ENCODE measurements around the gene UBR7.

The UBR7 gene

DNA sequence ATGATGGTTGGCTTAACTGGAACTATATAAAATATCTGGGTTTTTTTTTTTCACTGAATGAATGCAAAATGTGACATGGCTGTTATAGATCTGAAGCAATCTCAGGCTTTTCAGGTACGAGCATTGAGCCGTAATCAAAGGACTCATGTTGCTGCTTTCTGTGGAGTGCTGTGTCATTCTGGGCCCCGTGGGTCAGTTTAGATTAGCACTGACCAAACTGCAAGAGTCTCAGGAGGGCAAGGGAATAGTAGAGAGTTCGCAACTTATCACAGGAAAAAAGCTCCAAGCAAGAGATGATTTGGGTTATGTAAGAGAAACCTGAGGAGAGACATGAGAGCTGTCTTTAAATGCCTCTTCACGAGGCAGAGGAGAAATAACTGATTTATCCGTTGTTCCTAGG lies 59.1 kb downstream of the UBR7 start:
- no peak for DNase-seq

DNA sequence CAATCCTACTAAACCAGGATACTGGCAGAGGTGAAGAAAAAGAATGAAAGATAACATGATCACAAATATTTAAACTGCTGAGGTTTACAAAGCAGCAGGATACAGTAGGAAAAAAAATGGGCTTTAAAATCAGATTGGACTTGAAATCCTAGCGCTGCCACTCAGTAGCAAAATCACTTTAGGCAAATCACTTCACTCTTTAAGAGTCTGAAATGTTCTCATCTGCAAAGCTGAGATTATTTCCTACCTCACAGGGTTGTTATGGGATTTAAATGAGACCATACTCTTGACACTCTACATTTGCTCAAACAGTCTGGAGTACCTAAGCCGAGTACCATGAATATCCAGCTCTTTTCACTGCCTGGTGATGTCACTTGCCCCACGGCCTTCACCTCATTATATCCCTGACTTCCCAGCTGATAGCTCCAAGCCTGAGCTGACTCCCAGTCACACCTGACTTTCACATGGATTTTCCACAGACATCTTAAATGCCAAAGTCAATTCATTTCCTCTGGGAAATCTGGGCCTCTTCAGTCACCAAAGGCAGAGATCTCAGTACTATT lies 60.2 kb downstream of the UBR7 start:
- no peak for DNase-seq

DNA sequence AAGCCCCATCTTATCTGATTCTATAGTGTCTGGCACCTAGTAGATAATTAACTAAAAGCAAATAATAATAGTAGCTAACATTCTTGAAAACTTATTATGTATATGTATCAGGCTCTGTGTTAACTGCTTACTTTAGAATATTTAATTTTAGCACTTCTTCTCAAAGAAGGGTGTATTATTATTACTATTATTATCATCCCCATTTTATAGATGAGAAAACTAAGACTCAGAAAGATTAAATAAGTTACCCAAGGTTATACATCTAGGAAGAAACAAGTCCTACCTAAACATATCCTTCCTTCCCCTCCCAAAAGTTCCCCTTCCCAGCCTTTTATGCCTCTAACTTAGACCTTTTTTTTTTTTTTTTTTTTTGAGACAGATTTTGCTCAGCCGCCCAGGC lies 61.4 kb downstream of the UBR7 start:
- DNase-seq: no peak

DNA sequence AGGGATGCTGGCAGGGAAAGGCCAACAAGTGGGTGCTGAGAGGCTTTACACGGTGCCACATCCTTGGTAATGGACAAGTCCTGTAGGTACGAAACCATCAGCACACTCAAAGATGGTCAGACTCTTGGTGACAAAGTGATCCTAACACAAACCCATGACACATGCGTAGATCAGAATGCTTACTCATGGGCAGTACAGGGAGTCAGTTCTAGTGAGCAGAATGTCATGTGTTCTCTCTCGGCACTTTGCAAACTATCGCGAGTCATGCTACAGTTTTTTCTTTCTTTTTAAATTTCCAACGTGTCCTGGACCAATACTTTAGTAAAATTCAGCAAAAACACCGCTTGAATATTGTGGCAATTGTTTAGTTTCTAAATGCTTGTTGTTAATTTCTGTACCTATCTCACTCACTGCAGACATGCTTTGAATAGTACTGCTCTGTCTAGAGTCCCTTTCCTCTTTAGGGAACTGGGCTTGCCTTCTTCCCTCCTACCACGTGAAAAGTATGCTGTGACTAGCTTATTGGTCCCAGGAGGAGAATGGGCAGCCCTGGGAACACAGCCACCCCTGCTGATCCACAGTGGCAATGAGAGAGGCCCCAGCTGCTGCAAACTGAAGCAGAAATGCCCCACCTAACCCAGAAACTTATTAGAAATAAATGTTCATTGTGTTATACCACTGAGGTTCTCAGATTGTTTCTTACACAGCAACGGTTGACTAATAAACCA lies 62.4 kb downstream of the UBR7 start:
- DNase-seq: no peak

DNA sequence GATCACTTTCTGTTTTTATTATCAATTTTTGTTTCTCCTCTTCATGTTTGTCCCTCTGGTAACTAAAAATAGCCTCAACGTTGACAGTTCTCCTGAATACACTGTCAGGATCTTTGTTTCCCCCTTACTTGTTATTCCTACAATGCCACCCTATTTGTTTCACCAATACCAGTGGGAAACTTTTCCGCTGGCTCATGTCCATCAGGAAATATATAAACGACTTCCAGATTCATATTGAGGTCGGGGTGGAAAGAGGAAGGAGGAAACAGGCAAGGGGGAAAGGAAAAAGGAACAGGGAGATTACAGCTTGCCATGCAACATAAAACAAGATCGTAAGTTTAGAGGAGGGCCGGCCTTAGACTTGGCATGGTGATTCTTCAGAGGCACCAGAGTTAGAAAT lies 64.1 kb downstream of the UBR7 start:
- no peak for DNase-seq

DNA sequence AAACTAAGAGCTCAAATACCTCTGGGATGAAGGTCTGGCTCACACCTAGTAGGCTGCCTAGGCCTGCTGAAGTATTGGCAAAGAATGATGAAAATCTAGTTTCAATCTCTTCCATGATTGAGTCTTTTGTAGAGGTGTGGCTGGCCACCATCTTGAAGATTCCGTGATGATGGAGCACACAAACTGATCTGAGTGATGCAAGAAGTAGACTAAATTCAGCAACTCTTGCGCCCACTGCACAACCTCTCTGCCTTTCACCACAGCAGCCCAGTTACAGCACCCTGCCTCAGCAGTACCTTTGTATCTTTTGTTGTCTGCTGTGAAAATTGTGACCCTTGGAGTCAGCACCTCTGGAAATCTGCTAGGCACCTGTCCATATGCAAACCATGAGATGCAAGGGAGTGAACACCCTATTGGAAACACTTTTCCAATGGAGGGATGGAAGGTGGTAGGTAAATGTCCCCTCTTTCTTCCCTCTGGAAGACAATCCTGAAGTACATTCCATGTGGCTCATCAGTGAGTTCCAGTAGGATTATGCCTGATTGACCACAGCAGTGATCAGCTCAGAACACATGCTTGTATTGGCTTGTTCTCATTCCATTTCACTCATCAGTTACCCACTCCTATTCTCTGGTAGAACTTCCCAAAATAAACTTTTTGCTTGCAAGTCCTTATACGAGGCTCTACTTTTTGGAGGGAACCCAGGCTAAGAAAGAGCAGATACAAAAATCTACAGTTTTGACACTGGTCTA lies 67.2 kb downstream of the UBR7 start:
- DNase-seq: no peak

DNA sequence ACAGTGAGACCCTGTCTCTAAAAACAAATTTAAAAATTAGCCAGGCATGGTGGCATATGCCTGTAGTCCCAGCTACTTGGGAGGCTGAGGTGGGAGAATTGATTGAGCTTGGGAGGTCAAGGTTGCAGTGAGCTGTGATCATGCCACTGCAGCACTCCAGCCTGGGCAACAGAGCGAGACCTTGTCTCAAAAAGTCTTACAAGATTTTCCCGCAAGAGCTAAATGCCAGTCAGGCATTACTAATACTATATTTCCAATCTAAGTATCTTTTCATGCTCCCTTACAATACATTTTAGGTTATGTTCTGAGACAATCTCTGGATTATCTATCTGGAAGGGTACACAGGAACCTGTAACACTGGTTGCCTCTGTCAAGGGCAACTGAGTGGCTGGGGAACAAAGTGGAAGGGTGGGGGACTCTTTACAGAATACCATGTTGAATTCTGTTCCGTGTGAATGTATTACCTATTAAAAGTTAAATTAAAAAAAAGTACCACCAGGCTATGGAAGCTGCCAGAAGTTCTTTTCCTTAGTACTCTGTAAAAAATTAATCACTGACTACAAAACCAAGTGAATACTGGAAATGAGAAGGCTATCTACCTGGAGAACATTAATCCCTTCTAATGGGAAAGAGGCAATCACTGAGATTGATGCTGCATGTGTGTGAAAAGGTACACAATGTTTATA lies 69.1 kb downstream of the UBR7 start:
- DNase-seq: no peak
